Stimulated activated CD8-positive, alpha-beta memory T cell treated with anti-CD3 and anti-CD28 coated beads, Interleukin-12 subunit alpha, Interleukin-12 subunit beta, amount 100 ng/mL, for 24 hours (primary cell): ENCODE measurements around the gene RGN.
"Not testable (repeated sequence)": the region's sequence is repeated elsewhere in the genome, so short reads cannot be mapped to it uniquely, and the experiment has no call there.

Experiments
- DNase-seq: peaks from one replicate; pipeline ENCODE4 v3.0.0-alpha.2; 2020; ENCODE audit errors: extremely low read depth

Gene RGN

DNA sequence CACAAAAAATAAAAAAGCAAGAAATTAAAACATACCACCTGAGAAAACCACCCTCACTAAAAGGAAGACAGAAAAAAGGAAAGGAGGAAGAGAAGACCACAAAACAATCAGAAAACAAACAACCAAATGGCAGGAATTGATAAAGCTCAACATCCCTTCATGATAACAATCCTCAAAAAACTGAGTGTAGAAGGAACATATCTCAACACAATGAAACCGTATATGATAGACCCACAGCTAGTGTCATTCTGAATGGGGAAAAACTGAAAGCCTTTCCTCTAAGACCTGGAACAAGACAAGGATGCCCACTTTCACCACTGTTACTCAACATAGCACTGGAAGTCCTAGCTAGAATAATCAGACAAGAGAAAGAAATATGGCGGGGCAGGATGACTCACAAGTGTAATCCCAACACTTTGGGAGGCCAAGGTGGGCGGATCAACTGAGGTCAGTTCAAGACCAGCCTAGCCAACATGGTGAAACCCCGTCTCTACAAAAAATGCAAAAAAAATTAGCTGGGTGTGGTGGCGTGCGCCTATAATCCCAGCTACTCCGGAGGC lies 38.4 kb downstream of the RGN start:
- not testable (repeated sequence) for DNase-seq

- not testable (repeated sequence) for DNase-seq
These were observed 46.2 kb downstream of the RGN start for GRCh38 chrX:47124466-47124865.

GRCh38 chrX:47129157-47129898 lies 51.1 kb downstream of the RGN start:
- DNase-seq: peak; percentile 57

DNA sequence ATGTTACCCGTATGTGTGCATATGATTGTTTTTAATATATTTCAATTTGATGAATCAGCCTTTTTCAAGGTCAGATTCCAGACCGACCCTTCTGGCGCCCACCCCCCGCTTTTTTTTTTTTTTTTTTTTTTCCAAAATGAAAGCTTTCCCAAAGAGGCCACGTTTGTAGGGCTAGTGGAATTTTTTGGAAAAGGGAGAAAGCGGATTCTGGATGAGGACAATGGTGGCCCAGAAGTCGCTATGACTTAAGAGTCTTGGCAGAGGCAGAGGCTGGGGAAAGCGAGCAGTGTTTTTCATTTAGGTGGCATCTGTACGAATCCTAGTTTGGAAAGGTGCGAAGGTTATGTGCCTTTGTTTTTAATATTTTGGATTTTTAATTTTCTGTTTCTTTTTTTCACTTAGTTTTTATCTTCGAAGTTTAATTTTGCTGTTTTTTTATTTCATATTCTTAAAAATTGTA lies 51.7 kb downstream of the RGN start:
- DNase-seq: no peak

DNA sequence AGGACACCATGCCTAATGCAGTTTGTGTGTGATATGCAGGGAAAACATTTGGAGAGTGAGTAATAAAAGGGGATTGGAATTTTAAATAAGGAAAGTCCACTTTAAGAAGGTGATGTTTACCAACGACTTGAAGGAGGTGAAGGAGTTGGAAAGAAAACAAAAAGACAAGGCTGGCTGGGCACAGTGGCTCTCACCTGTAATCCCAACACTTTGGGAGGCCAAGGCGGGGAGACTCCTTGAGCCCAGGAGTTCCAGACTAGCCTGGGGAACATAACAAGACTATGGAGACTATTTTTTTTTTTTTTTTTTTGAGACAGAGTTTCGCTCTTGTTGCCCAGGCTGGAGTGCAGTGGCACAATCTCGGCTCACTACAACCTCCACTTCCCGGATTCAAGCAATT lies 55.2 kb downstream of the RGN start:
- no peak for DNase-seq

DNA sequence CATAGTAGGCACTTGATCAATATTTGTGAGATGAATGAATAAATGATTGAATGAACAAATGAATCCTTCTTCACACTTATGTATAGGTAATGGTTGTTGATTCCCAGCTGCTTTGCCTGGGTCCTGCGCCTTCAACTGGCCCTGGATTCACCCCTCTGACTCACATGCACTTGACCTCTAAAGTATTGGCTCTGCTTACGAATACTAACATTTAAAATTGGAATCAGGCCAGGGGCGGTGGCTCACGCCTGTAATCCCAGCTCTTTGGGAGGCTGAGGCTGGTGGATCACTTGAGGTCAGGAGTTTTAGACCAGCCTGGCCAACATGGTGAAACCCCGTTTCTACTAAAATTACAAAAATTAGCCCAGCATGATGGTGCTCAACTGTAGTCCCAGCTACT lies 57.4 kb downstream of the RGN start:
- not testable (repeated sequence) for DNase-seq

DNA sequence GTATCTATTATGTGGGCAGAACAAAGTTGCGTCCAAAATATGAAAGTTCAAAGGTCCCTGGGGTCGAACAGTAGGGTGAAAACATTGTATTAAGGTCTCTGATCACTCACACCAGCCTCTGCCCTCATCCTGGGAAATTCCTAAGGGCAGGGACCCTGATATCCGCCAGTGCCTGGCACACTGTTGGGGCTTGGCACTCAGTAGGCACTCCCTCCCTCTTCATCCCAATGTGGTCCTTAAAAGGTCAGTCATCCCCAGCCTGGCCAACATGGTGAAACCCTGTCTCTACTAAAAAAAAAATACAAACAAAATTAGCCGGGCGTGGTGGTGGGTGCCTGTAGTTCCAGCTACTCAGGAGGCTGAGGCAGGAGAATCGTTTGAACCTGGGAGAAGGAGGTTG lies 59.9 kb downstream of the RGN start:
- no peak for DNase-seq
